ENCODE measurements around the gene PRRT2. TPM values are rescaled to one million over a fixed set of nuclear protein-coding genes. Genes with fewer than 3 reads are reported as not detected.

Gene PRRT2
- total RNA-seq, 4 donors from 2014 or later = 3.6 to 11.2 (median 6.7) TPM

DNA sequence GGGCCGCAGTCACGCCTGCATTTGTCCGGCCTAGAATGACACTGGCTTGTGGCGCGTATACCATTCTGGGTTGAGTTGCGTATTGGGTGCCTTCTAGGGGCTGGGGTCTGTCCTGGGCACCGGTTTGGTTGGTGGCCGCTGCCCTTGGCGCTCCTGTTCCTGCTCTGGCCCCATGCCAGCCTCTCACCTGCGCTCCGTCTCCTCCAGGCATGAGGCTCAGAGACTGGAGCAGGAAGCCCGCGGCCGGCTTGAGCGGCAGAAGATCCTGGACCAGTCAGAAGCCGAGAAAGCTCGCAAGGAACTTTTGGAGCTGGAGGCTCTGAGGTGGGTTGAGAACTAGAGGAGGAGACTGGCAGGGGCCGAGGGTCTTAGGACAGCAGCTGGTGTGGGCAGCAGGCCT lies 33.7 kb downstream of the PRRT2 start:
- TF ChIP-seq, protein P1, sequence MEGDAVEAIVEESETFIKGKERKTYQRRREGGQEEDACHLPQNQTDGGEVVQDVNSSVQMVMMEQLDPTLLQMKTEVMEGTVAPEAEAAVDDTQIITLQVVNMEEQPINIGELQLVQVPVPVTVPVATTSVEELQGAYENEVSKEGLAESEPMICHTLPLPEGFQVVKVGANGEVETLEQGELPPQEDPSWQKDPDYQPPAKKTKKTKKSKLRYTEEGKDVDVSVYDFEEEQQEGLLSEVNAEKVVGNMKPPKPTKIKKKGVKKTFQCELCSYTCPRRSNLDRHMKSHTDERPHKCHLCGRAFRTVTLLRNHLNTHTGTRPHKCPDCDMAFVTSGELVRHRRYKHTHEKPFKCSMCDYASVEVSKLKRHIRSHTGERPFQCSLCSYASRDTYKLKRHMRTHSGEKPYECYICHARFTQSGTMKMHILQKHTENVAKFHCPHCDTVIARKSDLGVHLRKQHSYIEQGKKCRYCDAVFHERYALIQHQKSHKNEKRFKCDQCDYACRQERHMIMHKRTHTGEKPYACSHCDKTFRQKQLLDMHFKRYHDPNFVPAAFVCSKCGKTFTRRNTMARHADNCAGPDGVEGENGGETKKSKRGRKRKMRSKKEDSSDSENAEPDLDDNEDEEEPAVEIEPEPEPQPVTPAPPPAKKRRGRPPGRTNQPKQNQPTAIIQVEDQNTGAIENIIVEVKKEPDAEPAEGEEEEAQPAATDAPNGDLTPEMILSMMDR (IDR thresholded peaks at IDR 0.05) = no peak
- TF ChIP-seq EP300 (IDR thresholded peaks at IDR 0.05) (no peak), POLR2AphosphoS5 (IDR thresholded peaks at IDR 0.05) (no peak), POLR2A (IDR thresholded peaks at IDR 0.05; ENCODE audit: low read depth) (no peak)
- no peaks in the 10 kb centered on the region for H3K27me3 ChIP-seq
- no peak overlapping the region for H3K4me3 ChIP-seq
- H3K4me1 ChIP-seq = peaks cover 0 to 38% (median 24%) of the 10 kb centered on the region in 4 donors
- intact Hi-C loops (cut with DNase I) = no loop called here
- DNase-seq (ENCODE audit: extremely low spot score) = no peak
- peaks cover 49 to 77% (median 74%) of the 10 kb centered on the region in 4 donors for H3K36me3 ChIP-seq
- 90% methylated on average over 18 of the region's 18 CpGs for WGBS
- H3K27ac ChIP-seq (replicated peaks in 1 of 4) = peak overlapping the region in 1 of 4 donors; percentile 42
- H3K9me3 ChIP-seq = no peaks in the 10 kb centered on the region

GRCh38 chr16:29848420-29849297 lies 36.7 kb downstream of the PRRT2 start:
- Histone ChIP-seq H3K27me3 (no peaks in the 10 kb centered on the region), H3K36me3 (peaks cover 34 to 50% (median 47%) of the 10 kb centered on the region in 4 donors), H3K9me3 (no peaks in the 10 kb centered on the region), H3K4me3 (no peak overlapping the region), H3K4me1 (peaks cover 0 to 42% (median 24%) of the 10 kb centered on the region in 4 donors), H3K27ac (replicated peaks in 1 of 4) (peak overlapping the region in 3 of 4 donors; percentile 14 to 60 (median 40))
- intact Hi-C loops (cut with DNase I) = loop anchor here (2.0 kb wide), 1 partner anchor 148 kb away; no protein-coding TSS in a partner anchor
- TF ChIP-seq EP300 (IDR thresholded peaks at IDR 0.05) (no peak), POLR2A (IDR thresholded peaks at IDR 0.05; ENCODE audit: low read depth) (no peak), POLR2AphosphoS5 (IDR thresholded peaks at IDR 0.05) (peak; percentile 35 to 57)
- TF ChIP-seq, protein P1 (IDR thresholded peaks at IDR 0.05) = peak in 2 of 3 experiments; percentile 79
- DNase-seq (ENCODE audit: extremely low spot score) = no peak
- 44% methylated on average over 3 of the region's 15 CpGs for WGBS

DNA sequence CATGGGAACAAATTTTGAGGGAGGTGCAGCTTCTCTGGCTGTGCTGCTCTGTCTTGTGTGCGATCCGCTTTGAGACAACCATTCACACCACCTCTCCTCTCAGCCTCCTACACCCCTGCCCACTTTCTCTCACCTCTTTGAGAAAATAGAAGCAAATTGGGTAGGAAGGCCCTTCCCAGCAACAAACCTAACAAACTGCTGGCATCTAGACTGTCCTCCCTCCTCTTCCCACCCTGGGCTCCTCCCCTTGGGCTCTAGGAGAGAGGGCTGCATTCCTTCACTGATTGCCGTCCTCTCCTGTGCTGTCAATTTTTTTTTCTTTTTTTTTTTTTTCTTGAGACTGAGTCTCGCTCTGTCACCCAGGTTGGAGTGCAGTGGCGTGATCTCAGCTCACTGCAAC lies 37.5 kb downstream of the PRRT2 start:
- 52% methylated on average over 5 of the region's 5 CpGs for WGBS
- Histone ChIP-seq H3K4me3 (no peak overlapping the region), H3K9me3 (no peaks in the 10 kb centered on the region), H3K4me1 (peaks cover 0 to 41% (median 23%) of the 10 kb centered on the region in 4 donors), H3K36me3 (peaks cover 27 to 41% (median 39%) of the 10 kb centered on the region in 4 donors), H3K27ac (replicated peaks in 1 of 4) (peak overlapping the region; percentile 14 to 60 (median 38)), H3K27me3 (no peaks in the 10 kb centered on the region)
- intact Hi-C loops (cut with DNase I) = loop anchor here (2.0 kb wide), 1 partner anchor 149 kb away; no protein-coding TSS in a partner anchor
- no peak for DNase-seq (ENCODE audit: extremely low spot score)
- TF ChIP-seq, protein P1 (IDR thresholded peaks at IDR 0.05) = no peak
- peak in 1 of 2 donors; percentile 15 for TF ChIP-seq POLR2AphosphoS5 (IDR thresholded peaks at IDR 0.05)

DNA sequence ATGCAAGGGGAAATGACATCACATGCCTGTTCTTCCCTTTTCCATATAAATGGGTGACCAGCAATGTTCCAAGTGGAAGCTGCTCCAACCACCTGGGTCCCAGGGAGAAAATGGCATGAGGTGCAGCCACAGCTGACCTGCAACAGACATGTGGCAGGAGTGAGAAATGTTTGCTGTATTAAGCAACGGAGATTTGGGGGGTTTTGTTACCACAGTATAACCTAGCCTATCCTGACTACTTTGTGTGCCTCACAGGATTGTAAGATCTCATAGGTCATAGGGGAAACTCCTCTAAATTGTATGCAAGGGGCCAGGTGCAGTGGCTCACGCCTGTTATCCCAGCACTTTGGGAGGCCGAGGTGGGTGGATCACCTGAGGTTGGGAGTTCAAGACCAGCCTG lies 39.0 kb downstream of the PRRT2 start:
- 88% methylated on average over 3 of the region's 3 CpGs for WGBS
- Histone ChIP-seq H3K27me3 (no peaks in the 10 kb centered on the region), H3K4me1 (peaks cover 0 to 29% (median 16%) of the 10 kb centered on the region in 4 donors), H3K27ac (replicated peaks in 1 of 4) (no peak overlapping the region), H3K4me3 (no peak overlapping the region), H3K36me3 (peaks cover 17 to 26% (median 24%) of the 10 kb centered on the region in 4 donors), H3K9me3 (no peaks in the 10 kb centered on the region)
- intact Hi-C loops (cut with DNase I) = no loop called here
- TF ChIP-seq POLR2A (IDR thresholded peaks at IDR 0.05; ENCODE audit: low read depth) (no peak), POLR2AphosphoS5 (IDR thresholded peaks at IDR 0.05) (no peak), EP300 (IDR thresholded peaks at IDR 0.05) (no peak)
- TF ChIP-seq, protein P1 (IDR thresholded peaks at IDR 0.05) = no peak
- no peak for DNase-seq (ENCODE audit: extremely low spot score)
